Fibroblast of lung (primary cell): Measurements from ENCODE around the gene PDCD4.

Source experiments
- EZH2 ChIP-seq: IDR thresholded peaks from 2 replicates; pipeline ENCODE4 v1.5.1; 2012; ENCODE audit warnings: low read length, control low read depth, mild to moderate bottlenecking; ENCODE audit errors: missing control alignments
- TF ChIP-seq, protein P1 (sequence below), 2 donors: IDR thresholded peaks in 1 of 2; conservative IDR thresholded peaks in 1 of 2; 1 replicate in 1 of 2; 2 replicates in 1 of 2; pipeline ENCODE4 v1.5.1; 2011 to 2012; ENCODE audit warnings: low read length in 2 of 2, control low read depth in 1 of 2, inconsistent platforms in 1 of 2, low read depth in 1 of 2, mild to moderate bottlenecking in 1 of 2

DNA sequence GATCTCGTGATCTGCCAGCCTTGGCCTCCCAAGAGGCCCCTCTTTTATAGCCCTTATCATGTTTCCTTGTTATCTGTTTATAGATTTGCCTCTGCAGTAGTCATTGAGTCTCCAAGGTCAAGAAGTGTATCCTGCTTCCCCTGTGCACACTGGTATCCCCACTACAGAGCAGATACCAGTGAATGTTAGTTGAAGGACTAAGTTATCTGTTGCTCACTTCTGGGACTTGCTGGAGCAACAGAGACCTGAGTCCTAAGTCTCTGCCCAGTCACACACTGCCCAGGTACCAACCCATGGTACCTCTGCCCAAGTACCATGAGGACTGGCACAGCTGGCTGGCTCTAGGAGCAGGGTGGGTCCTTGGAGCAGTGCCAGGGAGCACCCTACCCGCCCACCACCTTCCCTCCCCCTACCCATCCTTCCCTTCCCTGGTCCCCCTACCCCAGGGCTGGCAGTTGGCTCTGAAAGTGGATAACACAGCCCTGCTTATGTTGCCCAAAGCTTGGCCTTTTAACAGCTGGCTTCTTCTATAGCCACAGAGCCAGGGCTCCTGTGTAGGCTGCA, 26.5 kb upstream of the PDCD4 start:
- TF ChIP-seq, protein P1, sequence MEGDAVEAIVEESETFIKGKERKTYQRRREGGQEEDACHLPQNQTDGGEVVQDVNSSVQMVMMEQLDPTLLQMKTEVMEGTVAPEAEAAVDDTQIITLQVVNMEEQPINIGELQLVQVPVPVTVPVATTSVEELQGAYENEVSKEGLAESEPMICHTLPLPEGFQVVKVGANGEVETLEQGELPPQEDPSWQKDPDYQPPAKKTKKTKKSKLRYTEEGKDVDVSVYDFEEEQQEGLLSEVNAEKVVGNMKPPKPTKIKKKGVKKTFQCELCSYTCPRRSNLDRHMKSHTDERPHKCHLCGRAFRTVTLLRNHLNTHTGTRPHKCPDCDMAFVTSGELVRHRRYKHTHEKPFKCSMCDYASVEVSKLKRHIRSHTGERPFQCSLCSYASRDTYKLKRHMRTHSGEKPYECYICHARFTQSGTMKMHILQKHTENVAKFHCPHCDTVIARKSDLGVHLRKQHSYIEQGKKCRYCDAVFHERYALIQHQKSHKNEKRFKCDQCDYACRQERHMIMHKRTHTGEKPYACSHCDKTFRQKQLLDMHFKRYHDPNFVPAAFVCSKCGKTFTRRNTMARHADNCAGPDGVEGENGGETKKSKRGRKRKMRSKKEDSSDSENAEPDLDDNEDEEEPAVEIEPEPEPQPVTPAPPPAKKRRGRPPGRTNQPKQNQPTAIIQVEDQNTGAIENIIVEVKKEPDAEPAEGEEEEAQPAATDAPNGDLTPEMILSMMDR (conservative IDR thresholded peaks at IDR 0.05 in 1 of 2, IDR thresholded peaks at IDR 0.05 in 1 of 2; ENCODE audit: low read depth in 1 of 2, low read length in 2 of 2) = no peak
- TF ChIP-seq EZH2 = no peak
